Measurements from ENCODE around the gene ELN. TPM values are rescaled to one million over a fixed set of nuclear protein-coding genes. Genes with fewer than 3 reads are reported as not detected.
A peak's percentile ranks its signal among the peaks of the same experiment; 100 is the strongest.

ELN gene
- total and polyA plus RNA-seq, 9 of the 15 experiments (the other 6 are each of a cell fraction or from before 2014, with no cell fraction given): 0.20 TPM; not detected in 8

GRCh38 chr7:74038194-74038961 lies 10.4 kb downstream of the ELN start:
- intact Hi-C loops (cut with micrococcal nuclease) (no loop called here), in situ Hi-C loops (cut with MboI) (no loop called here)
- POLR2A ChIA-PET: interaction anchor here (0.7 kb wide), 1 partner anchor 61 kb away, joined by 7 read pairs; no protein-coding TSS in a partner anchor
- no peak overlapping the region for H3K27ac ChIP-seq (ENCODE audit: extremely low read depth, low read depth, low read length)
- no peak overlapping the region for H3K4me2 ChIP-seq (ENCODE audit: insufficient read depth, low read length)
- H3K4me3 ChIP-seq: no peak overlapping the region
- H3K9me1 ChIP-seq (ENCODE audit: control insufficient read depth, insufficient read depth, low read length): no peaks in the 10 kb centered on the region
- no peak overlapping the region for H2AFZ ChIP-seq (ENCODE audit: low read depth, low read length)
- CTCF ChIA-PET (ENCODE audit: low intra/inter-chr PET ratio): no interaction called here
- no peaks in the 10 kb centered on the region for H3K9me3 ChIP-seq (replicated peaks; ENCODE audit: control insufficient read depth, insufficient read depth, low read depth, low read length)
- H3K27me3 ChIP-seq (ENCODE audit: control insufficient read depth in 2 of 2, insufficient read depth in 2 of 2, low read length in 2 of 2): peaks cover 45 to 85% of the 10 kb centered on the region in 2 experiments; a peak in 4 of 5 replicates
- no peaks in the 10 kb centered on the region for H3K36me3 ChIP-seq (ENCODE audit: control insufficient read depth, insufficient read depth, low read length)
- no peaks in the 10 kb centered on the region for H3K79me2 ChIP-seq (ENCODE audit: control insufficient read depth, insufficient read depth, low read length)
- H3K4me1 ChIP-seq (replicated peaks in 1 of 2; ENCODE audit: control insufficient read depth in 2 of 2, insufficient read depth in 2 of 2, low read length in 2 of 2): peaks cover 0 to 19% of the 10 kb centered on the region in 2 experiments; a peak in 2 of 5 replicates
- ATAC-seq (no peak), DNase-seq (ENCODE audit: extremely low read depth in 1 of 4, low spot score in 3 of 4) (no peak), FAIRE-seq (no peak)
- BruUV-seq (replicated peaks): no TSS peak
- H3K9ac ChIP-seq (ENCODE audit: insufficient read depth in 1 of 2, low read depth in 2 of 2, low read length in 2 of 2): 0 out of 4 replicates have a peak overlapping the region, but pooled peaks of 1 of the 2 experiments have one; percentile 13
- 4% methylated on average over 16 of the region's 16 CpGs for WGBS (ENCODE audit: insufficient coverage, low coverage, missing lambda C conversion rate)
- H4K20me1 ChIP-seq (replicated peaks; ENCODE audit: control insufficient read depth, insufficient read depth, low read length): peaks cover 11% of the 10 kb centered on the region
- TF ChIP-seq ETV6 (IDR thresholded peaks at IDR 0.05; ENCODE audit: borderline replicate concordance in 1 of 2, low read depth in 2 of 2, low read length in 1 of 2) (no peak), ETV6 (CRISPR knock-in tag; IDR thresholded peaks at IDR 0.05; ENCODE audit: borderline replicate concordance) (no peak), FOS (IDR thresholded peaks at IDR 0.05; ENCODE audit: extremely low read depth, insufficient read length) (no peak), ZBTB8A (IDR thresholded peaks at IDR 0.05; ENCODE audit: partially characterized antibody) (no peak), ATF2 (CRISPR knock-in tag; IDR thresholded peaks at IDR 0.05) (no peak), ZC3H4 (CRISPR knock-in tag; IDR thresholded peaks at IDR 0.05; ENCODE audit: borderline replicate concordance) (no peak), ARNT (IDR thresholded peaks at IDR 0.05) (no peak), ATF3 (IDR thresholded peaks at IDR 0.05) (no peak), ATF3 (CRISPR knock-in tag; conservative IDR thresholded peaks at IDR 0.05) (no peak), MAZ (CRISPR knock-in tag; conservative IDR thresholded peaks at IDR 0.05 in 1 of 2, IDR thresholded peaks at IDR 0.05 in 1 of 2) (no peak), CEBPB (tag; IDR thresholded peaks at IDR 0.05) (0 out of 2 replicates have a peak, but pooled peaks have one; percentile 9), PRPF4 (IDR thresholded peaks at IDR 0.05; ENCODE audit: insufficient read depth, low read depth, low read length, poor library complexity, severe bottlenecking) (no peak), NFIC (IDR thresholded peaks at IDR 0.05) (peak; percentile 17; the same call in 1 of the 2 replicates)
- TF ChIP-seq, protein P1, sequence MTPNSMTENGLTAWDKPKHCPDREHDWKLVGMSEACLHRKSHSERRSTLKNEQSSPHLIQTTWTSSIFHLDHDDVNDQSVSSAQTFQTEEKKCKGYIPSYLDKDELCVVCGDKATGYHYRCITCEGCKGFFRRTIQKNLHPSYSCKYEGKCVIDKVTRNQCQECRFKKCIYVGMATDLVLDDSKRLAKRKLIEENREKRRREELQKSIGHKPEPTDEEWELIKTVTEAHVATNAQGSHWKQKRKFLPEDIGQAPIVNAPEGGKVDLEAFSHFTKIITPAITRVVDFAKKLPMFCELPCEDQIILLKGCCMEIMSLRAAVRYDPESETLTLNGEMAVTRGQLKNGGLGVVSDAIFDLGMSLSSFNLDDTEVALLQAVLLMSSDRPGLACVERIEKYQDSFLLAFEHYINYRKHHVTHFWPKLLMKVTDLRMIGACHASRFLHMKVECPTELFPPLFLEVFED (CRISPR knock-in tag; conservative IDR thresholded peaks at IDR 0.05): no peak
- TF ChIP-seq, protein P2, sequence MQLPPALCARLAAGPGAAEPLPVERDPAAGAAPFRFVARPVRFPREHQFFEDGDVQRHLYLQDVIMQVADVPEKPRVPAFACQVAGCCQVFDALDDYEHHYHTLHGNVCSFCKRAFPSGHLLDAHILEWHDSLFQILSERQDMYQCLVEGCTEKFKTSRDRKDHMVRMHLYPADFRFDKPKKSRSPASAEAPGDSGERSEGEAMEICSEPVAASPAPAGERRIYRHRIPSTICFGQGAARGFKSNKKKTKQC (CRISPR knock-in tag; IDR thresholded peaks at IDR 0.05): no peak
